Lung (tissue), 12 donors: ENCODE results near the gene KPNA4. TPM values are rescaled to one million over a fixed set of nuclear protein-coding genes. Genes with fewer than 3 reads are reported as not detected.
"Not testable (repeated sequence)": the region's sequence is repeated elsewhere in the genome, so short reads cannot be mapped to it uniquely, and the experiment has no call there.

Source experiments
- ATAC-seq: fragments of 200-7000 bp; cut with Tn5 transposase; one replicate; pipeline ENCODE4 v1.9.1; 2020; ENCODE audit warnings: moderate number of reproducible peaks; ENCODE audit not compliant: insufficient read depth, low FRiP score
- DNase-seq, 3 donors: peaks; one replicate each; pipeline ENCODE4 v3.0.0-alpha.2; 2013 to 2017
- H3K27ac ChIP-seq, 2 donors: one replicate each; pipeline ENCODE4 v1.5.1; 2013; ENCODE audit warnings: mild to moderate bottlenecking in 2 of 2, moderate library complexity in 2 of 2, control low read depth in 1 of 2, inconsistent platforms in 1 of 2, low read depth in 1 of 2, low read length in 1 of 2
- H3K27me3 ChIP-seq, 3 donors: one replicate each; pipeline ENCODE4 v1.5.1; 2013; ENCODE audit warnings: low read length in 2 of 3; ENCODE audit not compliant: control insufficient read depth in 3 of 3, insufficient read depth in 3 of 3
- H3K36me3 ChIP-seq, 4 donors: one replicate each; pipeline ENCODE4 v1.5.1; 2013; ENCODE audit warnings: low read length in 4 of 4, mild to moderate bottlenecking in 1 of 4, moderate library complexity in 1 of 4; ENCODE audit not compliant: control insufficient read depth in 4 of 4, insufficient read depth in 4 of 4
- H3K4me1 ChIP-seq, 5 donors: one replicate each; pipeline ENCODE4 v1.5.1; 2013; ENCODE audit warnings: low read length in 5 of 5, mild to moderate bottlenecking in 2 of 5, moderate library complexity in 1 of 5; ENCODE audit not compliant: control insufficient read depth in 5 of 5, insufficient read depth in 5 of 5
- H3K4me3 ChIP-seq: one replicate; pipeline ENCODE4 v1.5.1; 2013; ENCODE audit warnings: mild to moderate bottlenecking, control low read depth, moderate library complexity
- H3K9ac ChIP-seq, 2 donors: one replicate each; pipeline ENCODE4 v1.5.1; 2013; ENCODE audit warnings: low read length in 2 of 2, control low read depth in 1 of 2; ENCODE audit not compliant: insufficient read depth in 1 of 2
- H3K9me3 ChIP-seq, 4 donors: one replicate each; pipeline ENCODE4 v1.5.1; 2013; ENCODE audit warnings: low read length in 3 of 4, mild to moderate bottlenecking in 1 of 4, moderate library complexity in 1 of 4; ENCODE audit not compliant: control insufficient read depth in 4 of 4, insufficient read depth in 3 of 4
- WGBS, 2 donors: extraction: QIAGEN DNeasy Blood & Tissue Kit; methylation state at CpG; one replicate each; pipeline ENCODE4 v1.1.7; 2013; 5-methylcytosine and 5-hydroxymethylcytosine counted together
- polyA plus RNA-seq, 2 donors: library from polyadenylated mRNA; stranded (reverse); fragments of 200-250 nt; gene quantifications; one replicate each; pipeline ENCODE4 v1.2.1, GENCODE V29; 2013
- total RNA-seq, 2 donors: library from RNA; depleted of rRNA in 1 of 2; stranded (reverse); fragments of >200 nt in 1 of 2; gene quantifications; one replicate each; pipeline ENCODE4 v1.2.1, GENCODE V29; 2014 to 2021
- TF ChIP-seq, protein P1 (sequence below): IDR thresholded peaks from 2 replicates; pipeline ENCODE4 v1.5.1; 2012; ENCODE audit warnings: mild to moderate bottlenecking; ENCODE audit errors: control extremely low read depth, extremely low read depth
- donor health status: control.
- donor health status: control.
- donor health status: Bipolar disorder and iron deficiency.
- donor health status: healthy.
- donor health status: DM: yes; HTN: yes; CAD: no.

Gene KPNA4
- total and polyA plus RNA-seq, 4 donors = 12.5 to 35.9 (median 23.5) TPM

DNA sequence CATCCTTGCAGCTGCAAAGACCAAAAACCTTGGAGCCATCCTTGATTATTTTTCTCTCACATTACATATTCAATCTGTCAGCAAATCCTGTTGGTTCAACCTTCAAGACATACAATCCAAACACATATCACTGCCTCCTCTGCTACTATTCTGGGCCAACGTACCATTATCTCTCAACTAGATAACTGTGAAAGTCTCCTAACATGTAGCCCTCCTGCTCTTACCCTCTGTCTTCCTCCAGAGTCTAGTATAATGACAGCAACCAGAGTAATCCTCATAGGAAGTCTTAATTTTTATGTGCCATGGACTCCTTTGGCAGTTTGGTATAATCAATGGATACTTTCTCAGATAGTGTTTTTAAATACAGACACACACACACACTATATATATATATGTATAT lies 27.6 kb downstream of the KPNA4 start:
- Histone ChIP-seq H3K27me3 (no peaks in the 10 kb centered on the region), H3K4me1 (peaks cover 0 to 13% (median 0%) of the 10 kb centered on the region in 5 donors), H3K9me3 (no peaks in the 10 kb centered on the region), H3K27ac (no peak overlapping the region), H3K36me3 (peaks cover 0 to 8% (median 3%) of the 10 kb centered on the region in 4 donors), H3K9ac (no peak overlapping the region), H3K4me3 (no peak overlapping the region)
- ATAC-seq = no peak
- DNase-seq = no peak
- 88 to 90% methylated on average over 1 of the region's 1 CpG for WGBS, 2 donors
- TF ChIP-seq, protein P1, sequence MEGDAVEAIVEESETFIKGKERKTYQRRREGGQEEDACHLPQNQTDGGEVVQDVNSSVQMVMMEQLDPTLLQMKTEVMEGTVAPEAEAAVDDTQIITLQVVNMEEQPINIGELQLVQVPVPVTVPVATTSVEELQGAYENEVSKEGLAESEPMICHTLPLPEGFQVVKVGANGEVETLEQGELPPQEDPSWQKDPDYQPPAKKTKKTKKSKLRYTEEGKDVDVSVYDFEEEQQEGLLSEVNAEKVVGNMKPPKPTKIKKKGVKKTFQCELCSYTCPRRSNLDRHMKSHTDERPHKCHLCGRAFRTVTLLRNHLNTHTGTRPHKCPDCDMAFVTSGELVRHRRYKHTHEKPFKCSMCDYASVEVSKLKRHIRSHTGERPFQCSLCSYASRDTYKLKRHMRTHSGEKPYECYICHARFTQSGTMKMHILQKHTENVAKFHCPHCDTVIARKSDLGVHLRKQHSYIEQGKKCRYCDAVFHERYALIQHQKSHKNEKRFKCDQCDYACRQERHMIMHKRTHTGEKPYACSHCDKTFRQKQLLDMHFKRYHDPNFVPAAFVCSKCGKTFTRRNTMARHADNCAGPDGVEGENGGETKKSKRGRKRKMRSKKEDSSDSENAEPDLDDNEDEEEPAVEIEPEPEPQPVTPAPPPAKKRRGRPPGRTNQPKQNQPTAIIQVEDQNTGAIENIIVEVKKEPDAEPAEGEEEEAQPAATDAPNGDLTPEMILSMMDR = no peak

DNA sequence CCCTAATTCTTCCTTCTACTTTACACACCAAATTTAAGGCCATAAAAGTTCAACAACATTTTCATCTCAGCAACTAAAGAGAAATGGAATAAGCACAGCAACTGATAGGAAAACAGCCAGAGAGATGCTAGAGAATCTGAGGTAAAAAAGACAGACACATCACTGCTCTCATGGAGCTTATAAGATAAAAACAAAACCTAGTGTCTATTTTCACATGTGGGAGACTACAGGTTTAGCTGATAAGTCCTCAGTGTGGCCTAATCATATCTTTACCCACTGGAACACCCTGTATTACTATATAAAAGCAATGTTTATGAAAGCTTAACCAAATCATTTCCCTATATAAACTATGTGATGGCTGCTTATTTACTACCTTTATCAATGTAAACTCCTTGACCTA lies 33.0 kb downstream of the KPNA4 start:
- DNase-seq = no peak
- Histone ChIP-seq H3K9me3 (no peaks in the 10 kb centered on the region), H3K9ac (no peak overlapping the region), H3K27ac (no peak overlapping the region), H3K27me3 (no peaks in the 10 kb centered on the region), H3K36me3 (peaks cover 6 to 30% (median 10%) of the 10 kb centered on the region in 4 donors), H3K4me1 (peaks cover 0 to 4% (median 0%) of the 10 kb centered on the region in 5 donors), H3K4me3 (no peak overlapping the region)
- no peak for ATAC-seq
- TF ChIP-seq, protein P1 = no peak

DNA sequence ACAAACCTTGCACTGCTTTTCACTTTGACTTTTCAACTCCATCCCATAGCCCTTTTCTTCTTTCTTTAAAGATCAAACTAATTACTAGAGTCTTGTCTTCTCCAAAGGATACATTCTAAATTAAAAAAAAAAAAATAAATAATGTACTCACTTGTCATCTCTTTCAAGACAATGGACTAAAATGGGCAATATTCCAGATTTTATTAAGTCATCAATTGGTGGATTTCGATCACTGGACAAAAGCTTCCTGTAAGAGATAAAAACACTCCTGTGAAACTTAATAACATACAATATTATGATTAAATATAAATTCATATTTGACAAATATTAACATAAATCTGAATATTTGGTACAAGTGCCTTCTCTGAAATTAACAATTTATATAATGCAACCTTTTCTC lies 34.1 kb downstream of the KPNA4 start:
- TF ChIP-seq, protein P1 = no peak
- H3K9ac ChIP-seq = no peak overlapping the region
- no peak overlapping the region for H3K4me3 ChIP-seq
- peaks cover 0 to 4% (median 0%) of the 10 kb centered on the region in 5 donors for H3K4me1 ChIP-seq
- DNase-seq (no peak), ATAC-seq (no peak)
- no peaks in the 10 kb centered on the region for H3K27me3 ChIP-seq
- WGBS, 2 donors = 74 to 80% methylated on average over 1 of the region's 1 CpG
- H3K9me3 ChIP-seq = no peaks in the 10 kb centered on the region
- H3K36me3 ChIP-seq = peaks cover 11 to 37% (median 13%) of the 10 kb centered on the region in 4 donors
- no peak overlapping the region for H3K27ac ChIP-seq

DNA sequence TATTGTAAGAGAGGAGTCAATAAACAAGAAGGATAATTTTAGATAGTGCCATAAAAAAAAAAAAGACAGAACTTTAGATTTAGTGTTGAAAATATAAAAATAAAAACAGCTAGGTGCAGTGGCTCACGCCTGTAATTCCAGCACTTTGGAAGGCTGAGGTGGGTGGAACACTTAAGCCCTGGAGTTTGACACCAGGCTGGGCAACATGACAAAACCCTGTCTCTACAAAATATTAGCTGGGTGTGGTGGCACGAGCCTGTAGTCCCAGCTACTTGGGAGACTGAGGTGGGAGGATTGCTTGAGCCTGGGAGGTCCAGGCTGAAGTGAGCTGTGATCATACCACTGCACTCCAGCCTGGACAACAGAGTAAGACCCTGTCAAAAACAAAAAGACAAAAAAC lies 49.0 kb downstream of the KPNA4 start:
- 84 to 92% methylated on average over 2 of the region's 2 CpGs for WGBS, 2 donors
- not testable (repeated sequence) for ATAC-seq, H3K27ac ChIP-seq, DNase-seq, H3K9ac ChIP-seq, H3K9me3 ChIP-seq, H3K4me1 ChIP-seq, H3K4me3 ChIP-seq, H3K27me3 ChIP-seq
- H3K36me3 ChIP-seq = peaks cover 17 to 34% (median 24%) of the 10 kb centered on the region in 4 donors
